ENCODE measurements around the gene TRERF1. TPM values are rescaled to one million over a fixed set of nuclear protein-coding genes. Genes with fewer than 3 reads are reported as not detected.

TRERF1 gene
- total and polyA plus RNA-seq, 7 donors = 0.21 to 0.99 (median 0.44) TPM

GRCh38 chr6:42250274-42250931, 201.3 kb downstream of the TRERF1 start:
- DNase-seq (no peak), ATAC-seq (no peak)
- 55 to 67% (median 64%) methylated on average over 10 of the region's 10 CpGs for WGBS, 3 donors
- TF ChIP-seq CTCF (IDR thresholded peaks at IDR 0.05) = no peak
- no peak overlapping the region for H3K27ac ChIP-seq
- no peaks in the 10 kb centered on the region for H3K27me3 ChIP-seq (ENCODE audit: insufficient read depth in 3 of 3, low read length in 2 of 3)
- intact Hi-C loops (cut with DNase I) = no loop called here
- H3K4me1 ChIP-seq = peaks cover 10% of the 10 kb centered on the region
- no peaks in the 10 kb centered on the region for H3K9me3 ChIP-seq
- H3K36me3 ChIP-seq (ENCODE audit: insufficient read depth in 1 of 2, low read depth in 1 of 2) = no peaks in the 10 kb centered on the region
- no peak overlapping the region for H3K4me3 ChIP-seq

- Histone ChIP-seq H3K4me3 (no peak overlapping the region), H3K4me1 (peaks cover 10% of the 10 kb centered on the region), H3K27ac (no peak overlapping the region), H3K27me3 (ENCODE audit: insufficient read depth in 3 of 3, low read length in 2 of 3) (no peaks in the 10 kb centered on the region), H3K36me3 (ENCODE audit: insufficient read depth in 1 of 2, low read depth in 1 of 2) (no peaks in the 10 kb centered on the region), H3K9me3 (no peaks in the 10 kb centered on the region)
- no peak for DNase-seq
- 32 to 52% (median 33%) methylated on average over 3 of the region's 3 CpGs for WGBS, 3 donors
- ATAC-seq = no peak
- TF ChIP-seq CTCF (IDR thresholded peaks at IDR 0.05) = no peak
- intact Hi-C loops (cut with DNase I) = no loop called here
Measured at GRCh38 chr6:42249279-42249678, 202.4 kb downstream of the TRERF1 start.

- ATAC-seq (no peak), DNase-seq (no peak)
- intact Hi-C loops (cut with DNase I) = no loop called here
- no peaks in the 10 kb centered on the region for H3K27me3 ChIP-seq (ENCODE audit: insufficient read depth in 3 of 3, low read length in 2 of 3)
- no peak overlapping the region for H3K4me3 ChIP-seq
- no peaks in the 10 kb centered on the region for H3K4me1 ChIP-seq
- TF ChIP-seq CTCF (IDR thresholded peaks at IDR 0.05) = no peak
- H3K36me3 ChIP-seq (ENCODE audit: insufficient read depth in 1 of 2, low read depth in 1 of 2) = no peaks in the 10 kb centered on the region
- WGBS, 3 donors = 94 to 96% (median 95%) methylated on average over 11 of the region's 11 CpGs
- H3K27ac ChIP-seq = no peak overlapping the region
- no peaks in the 10 kb centered on the region for H3K9me3 ChIP-seq
Measured at GRCh38 chr6:42243046-42243445, 208.7 kb downstream of the TRERF1 start.

GRCh38 chr6:42241915-42242314, 209.8 kb downstream of the TRERF1 start:
- H3K4me1 ChIP-seq = no peaks in the 10 kb centered on the region
- intact Hi-C loops (cut with DNase I) = no loop called here
- H3K27ac ChIP-seq = no peak overlapping the region
- WGBS, 3 donors = 85 to 88% (median 86%) methylated on average over 5 of the region's 5 CpGs
- no peak for ATAC-seq
- no peaks in the 10 kb centered on the region for H3K9me3 ChIP-seq
- no peak for TF ChIP-seq CTCF (IDR thresholded peaks at IDR 0.05)
- H3K27me3 ChIP-seq (ENCODE audit: insufficient read depth in 3 of 3, low read length in 2 of 3) = no peaks in the 10 kb centered on the region
- no peak overlapping the region for H3K4me3 ChIP-seq
- DNase-seq = no peak
- no peaks in the 10 kb centered on the region for H3K36me3 ChIP-seq (ENCODE audit: insufficient read depth in 1 of 2, low read depth in 1 of 2)
